Endothelial cell (in vitro differentiated cells): ENCODE results near the gene BCHE. TPM values are rescaled to one million over a fixed set of nuclear protein-coding genes. Genes with fewer than 3 reads are reported as not detected.

Experiments
- DNase-seq: peaks from one replicate; pipeline ENCODE4 v3.0.0; 2021; ENCODE audit warnings: low spot score
- H3K27ac Mint-ChIP-seq: one replicate; pipeline ENCODE4 v1.8.0; 2021; ENCODE audit warnings: mixed read lengths, inconsistent platforms; ENCODE audit not compliant: unreplicated experiment
- H3K27me3 Mint-ChIP-seq: one replicate; pipeline ENCODE4 v1.8.0; 2021; ENCODE audit warnings: mild to moderate bottlenecking, moderate library complexity, mixed read lengths, inconsistent platforms; ENCODE audit not compliant: unreplicated experiment
- H3K36me3 Mint-ChIP-seq: one replicate; pipeline ENCODE4 v1.8.0; 2021; ENCODE audit warnings: mild to moderate bottlenecking, low read depth, mixed read lengths, inconsistent platforms; ENCODE audit not compliant: unreplicated experiment
- H3K4me1 Mint-ChIP-seq: one replicate; pipeline ENCODE4 v1.8.0; 2021; ENCODE audit warnings: mild to moderate bottlenecking, mixed read lengths, inconsistent platforms; ENCODE audit not compliant: unreplicated experiment
- H3K4me3 Mint-ChIP-seq: one replicate; pipeline ENCODE4 v1.8.0; 2021; ENCODE audit warnings: mild to moderate bottlenecking, mixed read lengths, inconsistent platforms; ENCODE audit not compliant: unreplicated experiment
- H3K9me3 Mint-ChIP-seq: one replicate; pipeline ENCODE4 v1.8.0; 2021; ENCODE audit warnings: mixed read lengths, inconsistent platforms; ENCODE audit not compliant: unreplicated experiment
- CTCF ChIP-seq: fragments of 200-600 bp; sonication (generic); IDR thresholded peaks from one replicate; pipeline ENCODE4 v1.5.0; 2021; ENCODE audit warnings: antibody characterized with exemption; ENCODE audit not compliant: unreplicated experiment
- total RNA-seq: library from RNA; stranded (reverse); fragmentation: NEBNext Ultra II Directional; extraction: Animal tissue kit (Norgen Biotek cat#: 25700); gene quantifications from one replicate; pipeline ENCODE4 v1.2.1, GENCODE V29; 2021; ENCODE audit not compliant: unreplicated experiment

The BCHE gene
- total RNA-seq, 1 donor from 2014 or later = 3.1 TPM

DNA sequence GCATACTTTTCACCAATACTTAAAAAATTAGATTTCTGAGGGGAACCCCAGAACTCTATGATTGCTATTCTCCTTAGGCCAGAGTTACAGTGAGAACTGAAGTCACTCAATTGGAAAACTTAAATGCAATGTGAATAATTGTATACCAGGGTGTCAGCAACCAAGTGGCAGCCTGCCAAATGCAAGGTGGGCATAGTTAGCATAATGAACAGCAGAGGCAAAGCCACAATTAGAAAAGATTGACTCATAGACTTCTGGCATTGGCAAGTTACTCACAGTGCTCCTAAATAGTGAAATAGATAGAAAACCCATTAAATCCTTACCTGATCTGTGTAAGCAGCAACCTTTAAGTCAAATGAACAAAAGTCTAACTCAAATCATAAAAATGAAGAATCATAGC lies 94.9 kb downstream of the BCHE start:
- no peak for TF ChIP-seq CTCF
- Mint-ChIP-seq H3K4me3 (no peak overlapping the region), H3K36me3 (no peaks in the 10 kb centered on the region), H3K4me1 (no peaks in the 10 kb centered on the region), H3K27ac (no peak overlapping the region), H3K27me3 (no peaks in the 10 kb centered on the region), H3K9me3 (no peaks in the 10 kb centered on the region)
- no peak for DNase-seq

- Mint-ChIP-seq H3K36me3 (no peaks in the 10 kb centered on the region), H3K9me3 (no peaks in the 10 kb centered on the region)
Observed at GRCh38 chr3:165729756-165730155, 107.5 kb downstream of the BCHE start.

GRCh38 chr3:165728924-165729323 lies 108.3 kb downstream of the BCHE start:
- Mint-ChIP-seq H3K27ac (no peak overlapping the region), H3K4me1 (no peaks in the 10 kb centered on the region), H3K27me3 (peaks cover 1% of the 10 kb centered on the region), H3K4me3 (no peak overlapping the region), H3K36me3 (no peaks in the 10 kb centered on the region), H3K9me3 (no peaks in the 10 kb centered on the region)
- TF ChIP-seq CTCF = no peak
- no peak for DNase-seq

More at GRCh38 chr3:165729756-165730155, 107.5 kb downstream of the BCHE start:
- Mint-ChIP-seq H3K4me1 (no peaks in the 10 kb centered on the region), H3K4me3 (no peak overlapping the region), H3K27ac (no peak overlapping the region), H3K27me3 (peaks cover 1% of the 10 kb centered on the region)
- no peak for DNase-seq
- TF ChIP-seq CTCF = no peak

GRCh38 chr3:165725296-165725695 lies 111.9 kb downstream of the BCHE start:
- DNase-seq = no peak
- Mint-ChIP-seq H3K9me3 (no peaks in the 10 kb centered on the region), H3K4me1 (no peaks in the 10 kb centered on the region), H3K27me3 (peaks cover 1% of the 10 kb centered on the region), H3K36me3 (no peaks in the 10 kb centered on the region), H3K27ac (no peak overlapping the region), H3K4me3 (no peak overlapping the region)
- no peak for TF ChIP-seq CTCF
